Vagina (tissue), 2 donors: ENCODE measurements around the gene SMG6.

Experiments used
- CTCF ChIP-seq, 3 experiments: fragments of 450-650 bp in 2 of 3; fragments of 200-600 bp in 1 of 3; sonication (generic) in 1 of 3; IDR thresholded peaks; one replicate each; pipeline ENCODE4 v1.5.1; 2017 to 2019; ENCODE audit warnings: antibody characterized with exemption in 3 of 3, mild to moderate bottlenecking in 2 of 3, moderate library complexity in 2 of 3
- POLR2A ChIP-seq, 2 donors: fragments of 450-650 bp; IDR thresholded peaks; one replicate each; pipeline ENCODE4 v1.6.1; 2017; ENCODE audit warnings: antibody characterized with exemption in 2 of 2, mild to moderate bottlenecking in 2 of 2, moderate library complexity in 2 of 2

GRCh38 chr17:2012499-2012898, 291.1 kb downstream of the SMG6 start:
- TF ChIP-seq POLR2A (IDR thresholded peaks at IDR 0.05) = no peak
- TF ChIP-seq CTCF (IDR thresholded peaks at IDR 0.05) = no peak
